GM10847 (cell line): ENCODE results near the gene DUOX2.

Source experiments
- POLR2A ChIP-seq: IDR thresholded peaks from 2 replicates; pipeline ENCODE4 v1.6.1; 2011; ENCODE audit not compliant: insufficient read length; ENCODE audit errors: extremely low read depth

Gene DUOX2

GRCh38 chr15:45114076-45114750, at the start of gene DUOX2, which contains the start of gene DUOXA2:
DUOX2 (minus strand) TSS chr15:45114172; CDS start chr15:45113411, 761 bp downstream.
DUOXA2 (plus strand) TSS chr15:45114326; CDS start chr15:45114606, 280 bp downstream.
- TF ChIP-seq POLR2A, result no peak

GRCh38 chr15:45163508-45163856, 49.5 kb upstream of the DUOX2 start:
- TF ChIP-seq POLR2A, result no peak

- TF ChIP-seq POLR2A, result no peak
Observed at GRCh38 chr15:45162771-45163507, 49.0 kb upstream of the DUOX2 start.

- no peak for TF ChIP-seq POLR2A
Observed at GRCh38 chr15:45161666-45162065, 47.7 kb upstream of the DUOX2 start.

- no peak for TF ChIP-seq POLR2A
Observed at GRCh38 chr15:45157974-45158373, 44.0 kb upstream of the DUOX2 start.

GRCh38 chr15:45156744-45157455, 42.9 kb upstream of the DUOX2 start:
- TF ChIP-seq POLR2A, result no peak

- no peak for TF ChIP-seq POLR2A
Observed at GRCh38 chr15:45155739-45156138, 41.8 kb upstream of the DUOX2 start.

GRCh38 chr15:45151998-45152828, 38.2 kb upstream of the DUOX2 start:
- TF ChIP-seq POLR2A, result no peak

- no peak for TF ChIP-seq POLR2A
Observed at GRCh38 chr15:45150997-45151396, 37.0 kb upstream of the DUOX2 start.

GRCh38 chr15:45150481-45150880, 36.5 kb upstream of the DUOX2 start:
- TF ChIP-seq POLR2A, result no peak

- no peak for TF ChIP-seq POLR2A
Observed at GRCh38 chr15:45149060-45149459, 35.1 kb upstream of the DUOX2 start.

GRCh38 chr15:45148076-45149059, 34.4 kb upstream of the DUOX2 start:
- no peak for TF ChIP-seq POLR2A

GRCh38 chr15:45147606-45148005, 33.6 kb upstream of the DUOX2 start:
- no peak for TF ChIP-seq POLR2A

GRCh38 chr15:45146405-45146804, 32.4 kb upstream of the DUOX2 start:
- TF ChIP-seq POLR2A, result no peak
